ENCODE data around the gene TMEM143. TPM values are rescaled to one million over a fixed set of nuclear protein-coding genes. Genes with fewer than 3 reads are reported as not detected.

Gene TMEM143
- total and polyA plus RNA-seq, 7 experiments from 2014 or later: 5.7 to 39.8 (median 14.0) TPM

GRCh38 chr19:48400018-48400742 lies 36.4 kb upstream of the TMEM143 start:
- no peak overlapping the region for H3K27ac ChIP-seq (ENCODE audit: low read depth, low read length)
- H3K4me3 ChIP-seq (ENCODE audit: low read length): no peak overlapping the region
- Mint-ChIP-seq H3K36me3 (peaks cover 0 to 12% (median 0%) of the 10 kb centered on the region in 5 donors), H3K27me3 (peaks cover 9 to 30% (median 20%) of the 10 kb centered on the region in 5 donors), H3K27ac (peak overlapping the region in 7 of 9 donors; percentile 22 to 85 (median 70)), H3K9me3 (peaks cover 0 to 4% (median 0%) of the 10 kb centered on the region in 11 donors), H3K4me1 (peaks cover 18 to 37% (median 30%) of the 10 kb centered on the region in 7 donors), H3K4me3 (peak overlapping the region in 4 of 10 donors; percentile 8 to 96 (median 29))
- no peaks in the 10 kb centered on the region for H3K36me3 ChIP-seq (ENCODE audit: control insufficient read depth in 2 of 3, insufficient read depth in 3 of 3, low read length in 3 of 3)
- intact Hi-C loops (cut with micrococcal nuclease): loop anchor here in 1 of 2 donors (5.0 kb wide), 1 partner anchor 67 kb away; the partner anchor contains the start of gene CYTH2
- H3K9me3 ChIP-seq (ENCODE audit: control insufficient read depth in 2 of 3, low read length in 3 of 3): no peaks in the 10 kb centered on the region
- peak in 4 of 9 donors; percentile 18 to 46 (median 28) for DNase-seq
- peaks cover 5 to 9% of the 10 kb centered on the region in 2 donors for H3K27me3 ChIP-seq (ENCODE audit: control insufficient read depth in 2 of 2, insufficient read depth in 2 of 2, low read length in 2 of 2)
- ATAC-seq: peak; percentile 24
- H3K4me1 ChIP-seq (ENCODE audit: control insufficient read depth in 2 of 2, insufficient read depth in 2 of 2, low read length in 2 of 2): peaks cover 12 to 13% of the 10 kb centered on the region in 2 donors
- CTCF ChIA-PET: interaction anchor here (2.0 kb wide), 1 partner anchor 9 kb away, joined by 9 read pairs; the partner anchor contains the start of gene KDELR1
- POLR2A ChIA-PET: interaction anchor here (1.0 to 1.1 kb wide), 3 partner anchors 9 to 79 kb away, joined by 3 to 6 read pairs (median 4); partner anchors contain the start of genes KDELR1, SYNGR4 and TMEM143

DNA sequence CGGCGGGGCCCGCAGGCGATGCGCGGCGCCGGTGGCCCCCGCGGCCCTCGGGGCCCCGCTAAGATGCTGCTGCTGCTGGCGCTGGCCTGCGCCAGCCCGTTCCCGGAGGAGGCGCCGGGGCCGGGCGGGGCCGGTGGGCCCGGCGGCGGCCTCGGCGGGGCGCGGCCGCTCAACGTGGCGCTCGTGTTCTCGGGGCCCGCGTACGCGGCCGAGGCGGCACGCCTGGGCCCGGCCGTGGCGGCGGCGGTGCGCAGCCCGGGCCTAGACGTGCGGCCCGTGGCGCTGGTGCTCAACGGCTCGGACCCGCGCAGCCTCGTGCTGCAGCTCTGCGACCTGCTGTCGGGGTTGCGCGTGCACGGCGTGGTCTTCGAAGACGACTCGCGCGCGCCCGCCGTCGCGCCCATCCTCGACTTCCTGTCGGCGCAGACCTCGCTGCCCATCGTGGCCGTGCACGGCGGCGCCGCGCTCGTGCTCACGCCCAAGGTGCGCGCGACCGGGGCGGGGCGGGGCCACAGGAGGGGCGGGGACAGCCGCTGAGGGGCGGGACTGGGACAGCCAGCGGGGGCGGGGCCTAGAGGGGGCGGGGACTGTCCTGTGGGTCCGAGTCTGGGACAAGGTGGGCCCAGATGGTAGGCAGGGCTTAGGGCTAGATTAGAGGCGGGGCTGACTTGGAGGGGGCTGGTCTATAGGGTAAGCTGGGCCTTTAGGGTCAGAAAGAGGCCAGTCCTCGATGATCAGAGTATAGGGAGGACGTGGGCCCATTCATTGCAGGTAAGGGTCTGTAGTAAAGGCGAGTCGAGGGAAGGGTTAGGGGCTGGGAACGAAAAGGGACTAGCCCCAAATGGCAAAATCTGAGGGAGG lies 34.9 kb upstream of the TMEM143 start:
- Mint-ChIP-seq H3K9me3 (peaks cover 0 to 4% (median 0%) of the 10 kb centered on the region in 11 donors), H3K36me3 (peaks cover 0 to 17% (median 0%) of the 10 kb centered on the region in 5 donors), H3K4me1 (peaks cover 18 to 51% (median 41%) of the 10 kb centered on the region in 7 donors), H3K4me3 (peak overlapping the region; percentile 54 to 96 (median 79)), H3K27me3 (peaks cover 15 to 43% (median 31%) of the 10 kb centered on the region in 5 donors), H3K27ac (peak overlapping the region; percentile 22 to 97 (median 85))
- intact Hi-C loops (cut with micrococcal nuclease): loop anchor here (1.0 to 5.0 kb wide), 11 partner anchors 7 to 239 kb away; partner anchors contain the start of genes SYNGR4 (in 2 of the 2), CYTH2 (in 1 of the 2), DBP (in 1 of the 2) and GRWD1 (in 1 of the 2)
- Histone ChIP-seq H3K27me3 (ENCODE audit: control insufficient read depth in 2 of 2, insufficient read depth in 2 of 2, low read length in 2 of 2) (peaks cover 9 to 21% of the 10 kb centered on the region in 2 donors), H3K9me3 (ENCODE audit: control insufficient read depth in 2 of 3, low read length in 3 of 3) (no peaks in the 10 kb centered on the region), H3K4me1 (ENCODE audit: control insufficient read depth in 2 of 2, insufficient read depth in 2 of 2, low read length in 2 of 2) (peaks cover 17 to 29% of the 10 kb centered on the region in 2 donors), H3K36me3 (ENCODE audit: control insufficient read depth in 2 of 3, insufficient read depth in 3 of 3, low read length in 3 of 3) (no peaks in the 10 kb centered on the region), H3K27ac (ENCODE audit: low read depth, low read length) (peak overlapping the region; percentile 59), H3K4me3 (ENCODE audit: low read length) (peak overlapping the region; percentile 63)
- peak; percentile 90 for ATAC-seq
- DNase-seq: peak; percentile 77 to 88 (median 86)
- POLR2A ChIA-PET: interaction anchor here (1.1 kb wide), 1 partner anchor 78 kb away, joined by 4 read pairs; no protein-coding TSS in a partner anchor
- CTCF ChIA-PET: no interaction called here

GRCh38 chr19:48398102-48398374 lies 34.3 kb upstream of the TMEM143 start:
- peaks cover 17 to 33% of the 10 kb centered on the region in 2 donors for H3K4me1 ChIP-seq (ENCODE audit: control insufficient read depth in 2 of 2, insufficient read depth in 2 of 2, low read length in 2 of 2)
- intact Hi-C loops (cut with micrococcal nuclease): loop anchor here (1.0 to 5.0 kb wide), 10 partner anchors 17 to 239 kb away; partner anchors contain the start of genes SYNGR4 (in 2 of the 2), CYTH2 (in 1 of the 2), DBP (in 1 of the 2) and GRWD1 (in 1 of the 2)
- H3K36me3 Mint-ChIP-seq: peaks cover 0 to 17% (median 0%) of the 10 kb centered on the region in 5 donors
- no peaks in the 10 kb centered on the region for H3K36me3 ChIP-seq (ENCODE audit: control insufficient read depth in 2 of 3, insufficient read depth in 3 of 3, low read length in 3 of 3)
- H3K4me3 Mint-ChIP-seq: peak overlapping the region; percentile 81 to 96 (median 87)
- H3K4me3 ChIP-seq (ENCODE audit: low read length): peak overlapping the region; percentile 63
- H3K4me1 Mint-ChIP-seq: peaks cover 18 to 52% (median 39%) of the 10 kb centered on the region in 7 donors
- peak overlapping the region; percentile 62 to 97 (median 80) for H3K27ac Mint-ChIP-seq
- peak overlapping the region; percentile 59 for H3K27ac ChIP-seq (ENCODE audit: low read depth, low read length)
- no peaks in the 10 kb centered on the region for H3K9me3 ChIP-seq (ENCODE audit: control insufficient read depth in 2 of 3, low read length in 3 of 3)
- ATAC-seq: no peak
- DNase-seq: peak in 2 of 9 donors; percentile 14 to 21
- H3K9me3 Mint-ChIP-seq: peaks cover 0 to 4% (median 0%) of the 10 kb centered on the region in 11 donors
- H3K27me3 Mint-ChIP-seq: peaks cover 15 to 46% (median 31%) of the 10 kb centered on the region in 5 donors
- POLR2A ChIA-PET: no interaction called here
- CTCF ChIA-PET: no interaction called here
- peaks cover 9 to 21% of the 10 kb centered on the region in 2 donors for H3K27me3 ChIP-seq (ENCODE audit: control insufficient read depth in 2 of 2, insufficient read depth in 2 of 2, low read length in 2 of 2)

DNA sequence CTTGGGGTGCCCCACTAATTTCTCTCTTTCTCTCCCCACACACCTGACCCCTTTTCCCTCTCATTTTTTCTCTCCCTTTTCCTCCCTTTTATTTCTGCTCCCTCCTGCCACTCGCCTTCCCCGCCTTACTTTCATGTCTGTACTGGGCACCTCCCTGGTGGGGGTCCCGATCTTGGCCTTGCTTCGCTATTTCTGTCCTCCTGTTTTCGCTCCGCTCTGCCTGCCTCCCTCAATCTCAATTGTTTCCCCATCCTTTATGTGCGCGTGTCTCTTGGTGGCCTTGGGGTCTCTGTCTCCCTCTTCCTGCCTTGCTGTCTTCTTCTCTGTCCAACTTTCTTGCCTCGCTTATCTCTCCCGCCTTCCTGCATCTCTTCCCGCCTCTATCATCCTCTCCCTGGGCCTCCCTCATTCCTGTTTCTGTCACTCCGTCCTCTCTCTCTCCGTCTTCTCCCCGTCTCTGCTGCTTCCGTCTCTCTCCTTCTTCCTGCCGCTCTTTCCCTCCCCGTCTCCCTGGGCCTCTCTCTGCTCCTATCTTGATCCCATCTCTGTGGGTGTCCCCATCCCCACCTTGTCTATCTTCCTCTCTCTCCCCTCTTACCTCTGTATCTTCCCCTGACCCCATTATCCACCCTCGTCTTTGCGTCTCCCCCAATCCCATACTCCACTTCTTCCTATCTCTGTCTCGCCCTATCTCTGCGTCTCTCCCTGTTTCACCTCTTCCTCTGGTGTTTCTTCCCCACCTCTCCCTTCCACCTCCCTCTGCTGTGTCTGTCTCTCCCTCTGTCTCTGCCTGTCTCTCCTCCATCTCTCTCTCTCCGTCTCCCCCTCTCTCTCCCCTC lies 33.7 kb upstream of the TMEM143 start:
- H3K9me3 Mint-ChIP-seq: peaks cover 0 to 4% (median 0%) of the 10 kb centered on the region in 11 donors
- ATAC-seq (no peak), DNase-seq (no peak)
- CTCF ChIA-PET: no interaction called here
- intact Hi-C loops (cut with micrococcal nuclease): loop anchor here (1.0 to 5.0 kb wide), 10 partner anchors 17 to 240 kb away; partner anchors contain the start of genes SYNGR4 (in 2 of the 2), CYTH2 (in 1 of the 2), DBP (in 1 of the 2) and GRWD1 (in 1 of the 2)
- H3K27me3 Mint-ChIP-seq: peaks cover 15 to 51% (median 31%) of the 10 kb centered on the region in 5 donors
- Histone ChIP-seq H3K9me3 (ENCODE audit: control insufficient read depth in 2 of 3, low read length in 3 of 3) (no peaks in the 10 kb centered on the region), H3K4me3 (ENCODE audit: low read length) (peak overlapping the region; percentile 63), H3K27me3 (ENCODE audit: control insufficient read depth in 2 of 2, insufficient read depth in 2 of 2, low read length in 2 of 2) (peaks cover 9 to 21% of the 10 kb centered on the region in 2 donors), H3K27ac (ENCODE audit: low read depth, low read length) (peak overlapping the region; percentile 59), H3K4me1 (ENCODE audit: control insufficient read depth in 2 of 2, insufficient read depth in 2 of 2, low read length in 2 of 2) (peaks cover 17 to 33% of the 10 kb centered on the region in 2 donors), H3K36me3 (ENCODE audit: control insufficient read depth in 2 of 3, insufficient read depth in 3 of 3, low read length in 3 of 3) (no peaks in the 10 kb centered on the region)
- POLR2A ChIA-PET: no interaction called here
- peaks cover 0 to 17% (median 0%) of the 10 kb centered on the region in 5 donors for H3K36me3 Mint-ChIP-seq
- H3K4me3 Mint-ChIP-seq: peak overlapping the region; percentile 81 to 96 (median 87)
- peak overlapping the region; percentile 62 to 97 (median 80) for H3K27ac Mint-ChIP-seq
- H3K4me1 Mint-ChIP-seq: peaks cover 18 to 58% (median 39%) of the 10 kb centered on the region in 7 donors

- H3K36me3 Mint-ChIP-seq: peaks cover 0 to 17% (median 0%) of the 10 kb centered on the region in 5 donors
- no peak overlapping the region for H3K27ac ChIP-seq (ENCODE audit: low read depth, low read length)
- H3K36me3 ChIP-seq (ENCODE audit: control insufficient read depth in 2 of 3, insufficient read depth in 3 of 3, low read length in 3 of 3): no peaks in the 10 kb centered on the region
- H3K4me3 ChIP-seq (ENCODE audit: low read length): no peak overlapping the region
- peaks cover 18 to 36% of the 10 kb centered on the region in 2 donors for H3K4me1 ChIP-seq (ENCODE audit: control insufficient read depth in 2 of 2, insufficient read depth in 2 of 2, low read length in 2 of 2)
- ATAC-seq: no peak
- ChIA-PET POLR2A (no interaction called here), CTCF (no interaction called here)
- no peak for DNase-seq
- H3K27me3 Mint-ChIP-seq: peaks cover 15 to 56% (median 31%) of the 10 kb centered on the region in 5 donors
- intact Hi-C loops (cut with micrococcal nuclease): loop anchor here in 1 of 2 donors (5.0 kb wide), 1 partner anchor 96 kb away; no protein-coding TSS in a partner anchor
- H3K4me3 Mint-ChIP-seq: peak overlapping the region in 3 of 10 donors; percentile 86 to 96 (median 88)
- H3K27me3 ChIP-seq (ENCODE audit: control insufficient read depth in 2 of 2, insufficient read depth in 2 of 2, low read length in 2 of 2): peaks cover 9 to 21% of the 10 kb centered on the region in 2 donors
- peaks cover 0 to 4% (median 0%) of the 10 kb centered on the region in 11 donors for H3K9me3 Mint-ChIP-seq
- H3K9me3 ChIP-seq (ENCODE audit: control insufficient read depth in 2 of 3, low read length in 3 of 3): no peaks in the 10 kb centered on the region
- H3K27ac Mint-ChIP-seq: no peak overlapping the region
- H3K4me1 Mint-ChIP-seq: peaks cover 12 to 57% (median 40%) of the 10 kb centered on the region in 7 donors
These were observed 33.1 kb upstream of the TMEM143 start for GRCh38 chr19:48396824-48397176.

All from naive thymus-derived CD4-positive, alpha-beta T cell (primary cell).